B cell (primary cell): ENCODE measurements around the gene PLCB1. TPM values are rescaled to one million over a fixed set of nuclear protein-coding genes. Genes with fewer than 3 reads are reported as not detected.

Experiments used
- ATAC-seq: fragments of 200-7000 bp; cut with Tn5 transposase; one replicate; pipeline ENCODE4 v1.10.0; 2021; ENCODE audit warnings: low read depth, mild to moderate bottlenecking, moderate number of reproducible peaks, moderate library complexity
- CTCF ChIA-PET: fragments of 350-600 bp; sonication (Branson Sonifier 250); formaldehyde crosslinking; loops from one replicate; lab custom pipeline; 2021; ENCODE audit warnings: antibody characterized with exemption, inconsistent platforms; lab: Charles Lee
- POLR2A ChIA-PET: fragments of 350-600 bp; sonication (Branson Sonifier 250); formaldehyde crosslinking; loops from one replicate; lab custom pipeline; 2021; ENCODE audit warnings: antibody characterized with exemption; lab: Charles Lee
- DNase-seq: peaks from one replicate; pipeline ENCODE4 v3.0.0; 2013
- H2AFZ ChIP-seq: 2 replicates; pipeline ENCODE4 v1.6.1; 2012; ENCODE audit warnings: mild to moderate bottlenecking, low read depth, low read length; ENCODE audit not compliant: insufficient read depth, poor library complexity, severe bottlenecking
- H3K27ac ChIP-seq, 2 donors: 1 replicate in 1 of 2; 2 replicates in 1 of 2; pipeline ENCODE4 v1.5.1; 2012 to 2013; ENCODE audit warnings: low read length in 2 of 2, mild to moderate bottlenecking in 2 of 2, moderate library complexity in 1 of 2
- H3K27me3 ChIP-seq, 4 experiments: fragments of 200-600 bp in 1 of 4; sonication (generic) in 1 of 4; replicated peaks in 1 of 4; 1 replicate in 2 of 4; 2 replicates in 2 of 4; pipeline versions ENCODE4 v1.6.1 to v1.7.0; 2013 to 2016; ENCODE audit warnings: low read length in 3 of 4, mild to moderate bottlenecking in 2 of 4, mixed read lengths in 1 of 4, moderate library complexity in 1 of 4; ENCODE audit not compliant: insufficient read depth in 4 of 4, control insufficient read depth in 3 of 4; ENCODE audit errors: control extremely low read depth in 1 of 4
- H3K36me3 ChIP-seq, 2 experiments: replicated peaks in 1 of 2; 1 replicate in 1 of 2; 2 replicates in 1 of 2; pipeline versions ENCODE4 v1.6.1 to v1.7.1; 2013; ENCODE audit warnings: low read length in 1 of 2; ENCODE audit not compliant: insufficient read depth in 2 of 2, control insufficient read depth in 1 of 2; ENCODE audit errors: control extremely low read depth in 1 of 2, extremely low read depth in 1 of 2
- H3K4me1 ChIP-seq, 2 donors: fragments of 200-600 bp in 1 of 2; sonication (generic) in 1 of 2; 1 replicate in 1 of 2; 2 replicates in 1 of 2; pipeline versions ENCODE4 v1.5.1 to v1.6.1; 2013 to 2017; ENCODE audit warnings: low read length in 2 of 2; ENCODE audit not compliant: control insufficient read depth in 2 of 2, insufficient read depth in 2 of 2
- H3K4me2 ChIP-seq: replicated peaks from 2 replicates; pipeline ENCODE3; 2012; ENCODE audit warnings: mild to moderate bottlenecking, low read depth, low read length; ENCODE audit not compliant: poor library complexity, severe bottlenecking
- H3K4me3 ChIP-seq, 5 experiments: fragments of 200-600 bp in 1 of 5; sonication (generic) in 1 of 5; 1 replicate in 3 of 5; 2 replicates in 2 of 5; pipeline versions ENCODE4 v1.5.1 to v1.7.0; 2011 to 2016; ENCODE audit warnings: low read length in 4 of 5, mild to moderate bottlenecking in 4 of 5, low read depth in 2 of 5, control low read depth in 1 of 5, moderate library complexity in 1 of 5; ENCODE audit not compliant: insufficient read depth in 1 of 5; ENCODE audit errors: control extremely low read depth in 1 of 5, extremely low read depth in 1 of 5
- H3K79me2 ChIP-seq: fragments of 200-600 bp; sonication (generic); one replicate; pipeline ENCODE4 v1.6.0; 2016; ENCODE audit warnings: low read length; ENCODE audit not compliant: control insufficient read depth, insufficient read depth
- H3K9ac ChIP-seq: fragments of 200-600 bp; sonication (generic); 2 replicates; pipeline ENCODE4 v1.6.1; 2017; ENCODE audit warnings: mild to moderate bottlenecking, low read length, moderate library complexity
- H3K9me3 ChIP-seq, 3 donors: one replicate each; pipeline versions ENCODE4 v1.6.1 to v1.7.1; 2013; ENCODE audit warnings: low read length in 2 of 3; ENCODE audit not compliant: control insufficient read depth in 2 of 3, insufficient read depth in 1 of 3; ENCODE audit errors: control extremely low read depth in 1 of 3
- H4K20me1 ChIP-seq: 2 replicates; pipeline ENCODE4 v1.6.0; 2012; ENCODE audit warnings: mild to moderate bottlenecking, low read length; ENCODE audit not compliant: insufficient read depth, control insufficient read depth, poor library complexity, severe bottlenecking
- H3K27ac Mint-ChIP-seq: one replicate; pipeline ENCODE4 v1.8.0; 2021; ENCODE audit warnings: mixed read lengths
- H3K27me3 Mint-ChIP-seq: one replicate; pipeline ENCODE4 v1.8.0; 2021; ENCODE audit warnings: mixed read lengths
- H3K4me1 Mint-ChIP-seq: one replicate; pipeline ENCODE4 v1.8.0; 2021; ENCODE audit warnings: mixed read lengths
- H3K4me3 Mint-ChIP-seq: one replicate; pipeline ENCODE4 v1.8.0; 2021; ENCODE audit warnings: mixed read lengths
- H3K9me3 Mint-ChIP-seq: one replicate; pipeline ENCODE4 v1.8.0; 2022; ENCODE audit warnings: mixed read lengths; ENCODE audit not compliant: insufficient read depth
- EZH2 ChIP-seq: IDR thresholded peaks from 2 replicates; pipeline ENCODE4 v1.6.1; 2012; ENCODE audit warnings: borderline replicate concordance, low read depth, mild to moderate bottlenecking, moderate library complexity, low read length; ENCODE audit not compliant: insufficient read depth, poor library complexity, severe bottlenecking
- WGBS: methylation state at CpG from one replicate; pipeline ENCODE4 v1.1.5; 2013; ENCODE audit warnings: missing lambda C conversion rate; ENCODE audit not compliant: insufficient coverage; 5-methylcytosine and 5-hydroxymethylcytosine counted together
- intact Hi-C: fragments of 100-400 bp; cut with micrococcal nuclease; formaldehyde crosslinking; loops from one replicate; pipeline ENCODE4 v1.10.0; 2022
- polyA plus RNA-seq: library from polyadenylated mRNA; depleted of rRNA; stranded (reverse); fragments of >200 nt; gene quantifications from 2 replicates; pipeline ENCODE4 v1.2.3, GENCODE V29; 2012
- total RNA-seq, 2 donors: library from RNA; stranded (reverse); fragments of 120-200 nt in 1 of 2; gene quantifications; 1 replicate in 1 of 2; 2 replicates in 1 of 2; pipeline versions ENCODE4 v1.2.3 to v1.2.4, GENCODE V29; 2013 to 2022
- TF ChIP-seq, protein P1 (sequence below): fragments of 200-600 bp; IDR thresholded peaks from one replicate; pipeline ENCODE4 v1.8.0; 2022; ENCODE audit warnings: antibody characterized with exemption, mild to moderate bottlenecking

PLCB1 gene
- total and polyA plus RNA-seq, 2 donors (not counting 1 experiment from before 2014, with no cell fraction given), result 0.18 to 0.47 TPM

DNA sequence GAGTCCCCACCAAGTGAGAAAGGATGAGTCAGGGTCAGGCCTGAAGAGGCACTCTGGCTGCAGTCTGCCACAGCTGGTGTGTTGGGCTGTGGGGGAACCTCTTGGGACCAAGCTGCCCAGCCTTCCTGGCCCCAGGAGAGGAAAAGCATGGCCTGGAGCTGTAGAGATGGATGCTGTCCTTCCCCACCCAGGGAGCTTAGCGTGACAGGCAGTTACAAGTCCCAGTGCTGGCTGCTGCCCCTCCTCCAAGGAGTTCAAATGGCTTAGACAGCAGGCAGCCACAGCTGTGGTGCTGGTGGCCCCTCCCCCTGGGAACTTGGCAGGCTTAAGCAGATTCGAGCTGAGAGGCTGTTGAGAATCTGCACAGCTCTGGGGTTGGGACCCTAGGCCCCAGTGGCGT, 253.2 kb downstream of the PLCB1 start:
- H4K20me1 ChIP-seq, result no peaks in the 10 kb centered on the region
- ATAC-seq, result no peak
- no peak overlapping the region for H2AFZ ChIP-seq
- intact Hi-C loops, result no loop called here
- H3K4me1 Mint-ChIP-seq, result no peaks in the 10 kb centered on the region
- no peak overlapping the region for H3K4me3 ChIP-seq
- H3K4me1 ChIP-seq, result no peaks in the 10 kb centered on the region
- no peak overlapping the region for H3K27ac ChIP-seq
- no peaks in the 10 kb centered on the region for H3K9me3 ChIP-seq
- H3K36me3 ChIP-seq, result no peaks in the 10 kb centered on the region
- TF ChIP-seq EZH2, result no peak
- TF ChIP-seq, protein P1, sequence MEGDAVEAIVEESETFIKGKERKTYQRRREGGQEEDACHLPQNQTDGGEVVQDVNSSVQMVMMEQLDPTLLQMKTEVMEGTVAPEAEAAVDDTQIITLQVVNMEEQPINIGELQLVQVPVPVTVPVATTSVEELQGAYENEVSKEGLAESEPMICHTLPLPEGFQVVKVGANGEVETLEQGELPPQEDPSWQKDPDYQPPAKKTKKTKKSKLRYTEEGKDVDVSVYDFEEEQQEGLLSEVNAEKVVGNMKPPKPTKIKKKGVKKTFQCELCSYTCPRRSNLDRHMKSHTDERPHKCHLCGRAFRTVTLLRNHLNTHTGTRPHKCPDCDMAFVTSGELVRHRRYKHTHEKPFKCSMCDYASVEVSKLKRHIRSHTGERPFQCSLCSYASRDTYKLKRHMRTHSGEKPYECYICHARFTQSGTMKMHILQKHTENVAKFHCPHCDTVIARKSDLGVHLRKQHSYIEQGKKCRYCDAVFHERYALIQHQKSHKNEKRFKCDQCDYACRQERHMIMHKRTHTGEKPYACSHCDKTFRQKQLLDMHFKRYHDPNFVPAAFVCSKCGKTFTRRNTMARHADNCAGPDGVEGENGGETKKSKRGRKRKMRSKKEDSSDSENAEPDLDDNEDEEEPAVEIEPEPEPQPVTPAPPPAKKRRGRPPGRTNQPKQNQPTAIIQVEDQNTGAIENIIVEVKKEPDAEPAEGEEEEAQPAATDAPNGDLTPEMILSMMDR, result no peak
- no peak overlapping the region for H3K4me3 Mint-ChIP-seq
- WGBS, result 23% methylated on average over 3 of the region's 3 CpGs
- ChIA-PET POLR2A (no interaction called here), CTCF (interaction anchor here (0.6 to 6.6 kb wide), 4 partner anchors 17 to 340 kb away, joined by 3 to 71 read pairs (median 4); no protein-coding TSS in a partner anchor)
- no peak overlapping the region for H3K9ac ChIP-seq
- no peak overlapping the region for H3K4me2 ChIP-seq
- peaks cover 5% of the 10 kb centered on the region for H3K27me3 Mint-ChIP-seq
- H3K27ac Mint-ChIP-seq, result no peak overlapping the region
- H3K79me2 ChIP-seq, result no peaks in the 10 kb centered on the region
- no peak for DNase-seq
- no peaks in the 10 kb centered on the region for H3K9me3 Mint-ChIP-seq
- no peaks in the 10 kb centered on the region for H3K27me3 ChIP-seq

DNA sequence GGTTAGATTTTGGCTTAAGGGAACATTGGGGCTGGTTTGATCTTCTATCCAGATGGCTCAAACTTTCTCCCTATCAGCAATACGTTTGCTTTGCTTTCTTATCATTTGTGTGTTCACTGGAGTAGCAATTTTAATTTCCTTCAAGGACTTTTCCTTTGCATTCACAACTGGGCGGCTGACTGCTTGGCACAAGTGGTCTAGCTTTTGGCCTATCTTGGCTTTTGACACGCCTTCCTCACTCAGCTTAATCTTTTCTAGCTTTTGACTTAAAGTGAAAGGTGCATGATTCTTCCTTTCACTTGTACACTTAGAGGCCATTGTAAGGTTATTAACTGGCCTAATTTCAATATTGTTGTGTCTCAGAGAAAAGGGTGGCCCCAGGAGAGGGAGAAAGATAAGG, 254.9 kb downstream of the PLCB1 start:
- Histone ChIP-seq H3K9me3 (no peaks in the 10 kb centered on the region), H3K27me3 (no peaks in the 10 kb centered on the region), H3K79me2 (no peaks in the 10 kb centered on the region), H3K4me3 (no peak overlapping the region), H3K27ac (no peak overlapping the region), H3K4me2 (no peak overlapping the region), H2AFZ (peak overlapping the region; percentile 24), H3K36me3 (no peaks in the 10 kb centered on the region), H4K20me1 (no peaks in the 10 kb centered on the region), H3K4me1 (no peaks in the 10 kb centered on the region), H3K9ac (no peak overlapping the region)
- no peak for ATAC-seq
- intact Hi-C loops, result no loop called here
- no peaks in the 10 kb centered on the region for H3K4me1 Mint-ChIP-seq
- no peak for TF ChIP-seq EZH2
- TF ChIP-seq, protein P1, result no peak
- ChIA-PET CTCF (interaction anchor here (0.8 to 6.6 kb wide), 7 partner anchors 11 to 450 kb away, joined by 3 to 71 read pairs (median 4); no protein-coding TSS in a partner anchor), POLR2A (no interaction called here)
- no peak overlapping the region for H3K27ac Mint-ChIP-seq
- H3K4me3 Mint-ChIP-seq, result no peak overlapping the region
- H3K27me3 Mint-ChIP-seq, result peaks cover 5% of the 10 kb centered on the region
- 75% methylated on average over 2 of the region's 3 CpGs for WGBS
- H3K9me3 Mint-ChIP-seq, result no peaks in the 10 kb centered on the region
- no peak for DNase-seq
